NCI-H1105 (cell line): ENCODE results near the gene CGB3.
"Not testable (repeated sequence)": the region's sequence is repeated elsewhere in the genome, so short reads cannot be mapped to it uniquely, and the experiment has no call there.

ENCODE experiments used
- DNase-seq: peaks from one replicate; lab custom pipeline; 2025; lab: John Stamatoyannopoulos, UW

The CGB3 gene

GRCh38 chr19:49024233-49024632 lies at the start of gene CGB3:
Gene CGB3 (minus strand): TSS chr19:49024333. CDS start chr19:49023971, 362 bp downstream.
- not testable (repeated sequence) for DNase-seq

- DNase-seq: no peak
These were observed 47.9 kb upstream of the CGB3 start for GRCh38 chr19:49071860-49072547.

GRCh38 chr19:49070416-49070815 lies 46.3 kb upstream of the CGB3 start:
- DNase-seq: no peak

- DNase-seq: no peak
These were observed 44.9 kb upstream of the CGB3 start for GRCh38 chr19:49069026-49069425.

- no peak for DNase-seq
These were observed 43.4 kb upstream of the CGB3 start for GRCh38 chr19:49067554-49067953.

- no peak for DNase-seq
These were observed 41.9 kb upstream of the CGB3 start for GRCh38 chr19:49065905-49066512.

GRCh38 chr19:49064768-49065611 lies 40.9 kb upstream of the CGB3 start, which contains the start of gene NTF4:
Gene NTF4 (minus strand): TSS chr19:49064818. CDS start chr19:49061997, 2,821 bp downstream.
- no peak for DNase-seq

- no peak for DNase-seq
These were observed 40.0 kb upstream of the CGB3 start for GRCh38 chr19:49064029-49064629.

GRCh38 chr19:49061445-49061844 lies 37.3 kb upstream of the CGB3 start:
- no peak for DNase-seq

GRCh38 chr19:49061000-49061399 lies 36.9 kb upstream of the CGB3 start:
- no peak for DNase-seq

GRCh38 chr19:49059053-49059452 lies 34.9 kb upstream of the CGB3 start:
- no peak for DNase-seq

GRCh38 chr19:49058562-49058961 lies 34.4 kb upstream of the CGB3 start:
- no peak for DNase-seq

- DNase-seq: no peak
These were observed 33.6 kb upstream of the CGB3 start, which contains the start of gene CGB7 for GRCh38 chr19:49057636-49058234. Gene CGB7 (minus strand): TSS chr19:49057749. CDS start chr19:49055375, 2,374 bp downstream.

- not testable (repeated sequence) for DNase-seq
These were observed 32.9 kb upstream of the CGB3 start for GRCh38 chr19:49056902-49057596.

GRCh38 chr19:49056101-49056901 lies 32.2 kb upstream of the CGB3 start:
- no peak for DNase-seq

- DNase-seq: not testable (repeated sequence)
These were observed 26.4 kb upstream of the CGB3 start for GRCh38 chr19:49050376-49051033.

GRCh38 chr19:49049834-49050233 lies 25.7 kb upstream of the CGB3 start:
- DNase-seq: not testable (repeated sequence)

GRCh38 chr19:49049011-49049410 lies 24.9 kb upstream of the CGB3 start, which contains the start of gene CGB8:
Gene CGB8 (minus strand): TSS chr19:49049111. CDS start chr19:49048739, 372 bp downstream.
- DNase-seq: not testable (repeated sequence)

GRCh38 chr19:49043548-49043947 lies 19.4 kb upstream of the CGB3 start, which contains the start of gene CGB5:
Gene CGB5 (plus strand): TSS chr19:49043848. CDS start chr19:49044210, 362 bp downstream.
- DNase-seq: not testable (repeated sequence)
